ENCODE data around the gene THSD4.

DNA sequence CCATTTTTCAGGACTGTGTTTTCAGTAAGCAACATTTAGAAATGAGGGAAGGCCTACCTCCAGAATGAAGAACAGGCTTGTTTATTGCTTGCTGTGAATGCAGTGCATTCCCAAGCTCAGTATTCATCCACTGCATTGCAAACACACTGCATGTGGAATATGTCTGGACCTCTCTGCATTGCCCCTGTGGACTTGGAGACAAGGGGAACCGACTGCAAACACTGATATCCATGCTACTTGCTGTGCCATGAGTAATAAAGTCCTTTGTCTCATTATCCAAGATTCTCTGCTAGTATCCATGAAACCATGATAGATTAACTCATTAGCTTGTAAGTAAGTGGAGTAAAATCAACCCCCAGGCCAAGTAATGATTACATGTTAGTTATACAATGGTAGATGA lies 393.9 kb downstream of the THSD4 start:
- TF ChIP-seq EZH2 (IDR thresholded peaks at IDR 0.05; ENCODE audit: low read length, missing control alignments): no peak
- TF ChIP-seq, protein P1, sequence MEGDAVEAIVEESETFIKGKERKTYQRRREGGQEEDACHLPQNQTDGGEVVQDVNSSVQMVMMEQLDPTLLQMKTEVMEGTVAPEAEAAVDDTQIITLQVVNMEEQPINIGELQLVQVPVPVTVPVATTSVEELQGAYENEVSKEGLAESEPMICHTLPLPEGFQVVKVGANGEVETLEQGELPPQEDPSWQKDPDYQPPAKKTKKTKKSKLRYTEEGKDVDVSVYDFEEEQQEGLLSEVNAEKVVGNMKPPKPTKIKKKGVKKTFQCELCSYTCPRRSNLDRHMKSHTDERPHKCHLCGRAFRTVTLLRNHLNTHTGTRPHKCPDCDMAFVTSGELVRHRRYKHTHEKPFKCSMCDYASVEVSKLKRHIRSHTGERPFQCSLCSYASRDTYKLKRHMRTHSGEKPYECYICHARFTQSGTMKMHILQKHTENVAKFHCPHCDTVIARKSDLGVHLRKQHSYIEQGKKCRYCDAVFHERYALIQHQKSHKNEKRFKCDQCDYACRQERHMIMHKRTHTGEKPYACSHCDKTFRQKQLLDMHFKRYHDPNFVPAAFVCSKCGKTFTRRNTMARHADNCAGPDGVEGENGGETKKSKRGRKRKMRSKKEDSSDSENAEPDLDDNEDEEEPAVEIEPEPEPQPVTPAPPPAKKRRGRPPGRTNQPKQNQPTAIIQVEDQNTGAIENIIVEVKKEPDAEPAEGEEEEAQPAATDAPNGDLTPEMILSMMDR (conservative IDR thresholded peaks at IDR 0.05 in 1 of 2, IDR thresholded peaks at IDR 0.05 in 1 of 2; ENCODE audit: low read depth in 1 of 2, low read length in 2 of 2): no peak

Measured in fibroblast of lung (primary cell).